ENCODE data around the gene MBNL2.

The MBNL2 gene

GRCh38 chr13:97387485-97387839 lies 165.3 kb downstream of the MBNL2 start:
- H3K27ac ChIP-seq, result no peak overlapping the region
- TF ChIP-seq, protein P1, sequence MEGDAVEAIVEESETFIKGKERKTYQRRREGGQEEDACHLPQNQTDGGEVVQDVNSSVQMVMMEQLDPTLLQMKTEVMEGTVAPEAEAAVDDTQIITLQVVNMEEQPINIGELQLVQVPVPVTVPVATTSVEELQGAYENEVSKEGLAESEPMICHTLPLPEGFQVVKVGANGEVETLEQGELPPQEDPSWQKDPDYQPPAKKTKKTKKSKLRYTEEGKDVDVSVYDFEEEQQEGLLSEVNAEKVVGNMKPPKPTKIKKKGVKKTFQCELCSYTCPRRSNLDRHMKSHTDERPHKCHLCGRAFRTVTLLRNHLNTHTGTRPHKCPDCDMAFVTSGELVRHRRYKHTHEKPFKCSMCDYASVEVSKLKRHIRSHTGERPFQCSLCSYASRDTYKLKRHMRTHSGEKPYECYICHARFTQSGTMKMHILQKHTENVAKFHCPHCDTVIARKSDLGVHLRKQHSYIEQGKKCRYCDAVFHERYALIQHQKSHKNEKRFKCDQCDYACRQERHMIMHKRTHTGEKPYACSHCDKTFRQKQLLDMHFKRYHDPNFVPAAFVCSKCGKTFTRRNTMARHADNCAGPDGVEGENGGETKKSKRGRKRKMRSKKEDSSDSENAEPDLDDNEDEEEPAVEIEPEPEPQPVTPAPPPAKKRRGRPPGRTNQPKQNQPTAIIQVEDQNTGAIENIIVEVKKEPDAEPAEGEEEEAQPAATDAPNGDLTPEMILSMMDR (conservative IDR thresholded peaks at IDR 0.05), result no peak

DNA sequence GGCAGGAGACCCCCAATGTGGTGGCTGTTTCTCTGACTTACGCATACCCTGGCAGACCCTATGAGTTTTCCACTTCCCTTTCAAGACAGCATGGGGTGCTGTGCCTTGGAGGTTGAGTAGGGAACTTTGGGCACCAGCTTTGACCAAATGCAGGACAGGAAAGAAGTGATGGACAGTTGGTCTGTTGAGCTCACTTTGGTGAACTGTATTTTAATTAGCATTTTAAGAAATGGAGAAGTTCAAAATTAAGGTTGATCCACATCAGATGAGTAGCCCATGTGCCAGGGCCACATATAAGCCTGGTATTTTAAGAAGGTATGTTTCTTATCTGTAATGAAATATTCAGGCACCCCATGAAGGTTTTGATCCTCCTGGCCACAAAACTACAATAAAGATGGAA lies 165.8 kb downstream of the MBNL2 start:
- TF ChIP-seq, protein P1 (conservative IDR thresholded peaks at IDR 0.05), result no peak
- no peak overlapping the region for H3K27ac ChIP-seq

DNA sequence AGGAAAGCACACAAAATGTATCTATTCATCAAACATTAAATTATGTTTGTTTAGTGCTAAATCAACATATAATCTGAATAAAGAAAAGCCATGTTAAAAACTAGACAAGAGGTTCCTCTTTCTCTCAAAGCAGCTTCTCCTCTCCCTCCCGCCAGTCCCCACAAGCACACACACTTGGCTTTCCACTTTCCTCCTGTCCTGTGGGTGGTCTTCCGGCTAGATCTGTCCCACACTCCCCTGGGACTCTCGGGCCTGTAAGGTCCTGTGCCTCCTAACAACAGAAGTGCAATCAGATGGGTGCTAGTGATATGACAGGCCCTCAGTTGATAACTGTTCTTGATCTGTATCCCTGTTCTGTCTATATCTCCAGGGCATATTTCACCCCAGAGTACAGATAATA lies 166.2 kb downstream of the MBNL2 start:
- TF ChIP-seq, protein P1 (conservative IDR thresholded peaks at IDR 0.05), result no peak
- H3K27ac ChIP-seq, result no peak overlapping the region

DNA sequence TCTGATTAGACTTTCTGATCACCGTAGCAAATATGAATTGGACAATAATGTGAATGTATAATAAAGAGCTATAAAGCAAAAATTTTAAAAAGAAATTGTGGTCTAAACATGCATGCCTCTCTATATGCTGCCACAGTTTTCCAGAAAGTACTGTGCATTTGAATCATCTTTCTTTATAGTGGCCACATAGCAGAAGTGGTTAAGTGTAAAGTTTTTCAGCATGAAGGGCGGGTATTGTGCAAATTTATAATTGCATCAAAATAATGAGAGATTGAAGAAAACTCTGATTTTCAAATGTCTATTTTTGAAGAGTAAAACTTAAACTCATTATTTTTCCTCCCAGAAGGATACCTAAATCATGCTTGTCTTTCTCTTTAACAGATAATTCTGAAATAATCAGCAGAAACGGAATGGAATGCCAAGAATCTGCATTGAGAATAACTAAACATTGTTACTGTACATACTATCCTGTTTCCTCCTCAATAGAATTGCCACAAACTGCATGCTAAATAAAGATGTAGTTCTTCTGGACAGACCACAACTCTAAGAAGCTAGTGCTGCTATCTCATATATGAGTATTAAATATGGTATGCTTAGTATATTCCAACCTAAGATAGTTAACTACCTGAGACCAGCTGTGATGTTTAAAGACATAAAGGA lies 168.9 kb downstream of the MBNL2 start:
- H3K27ac ChIP-seq, result no peak overlapping the region
- TF ChIP-seq, protein P1 (conservative IDR thresholded peaks at IDR 0.05), result no peak

- TF ChIP-seq, protein P1 (conservative IDR thresholded peaks at IDR 0.05), result no peak
- no peak overlapping the region for H3K27ac ChIP-seq
Observed at GRCh38 chr13:97392020-97392419, 169.9 kb downstream of the MBNL2 start.

DNA sequence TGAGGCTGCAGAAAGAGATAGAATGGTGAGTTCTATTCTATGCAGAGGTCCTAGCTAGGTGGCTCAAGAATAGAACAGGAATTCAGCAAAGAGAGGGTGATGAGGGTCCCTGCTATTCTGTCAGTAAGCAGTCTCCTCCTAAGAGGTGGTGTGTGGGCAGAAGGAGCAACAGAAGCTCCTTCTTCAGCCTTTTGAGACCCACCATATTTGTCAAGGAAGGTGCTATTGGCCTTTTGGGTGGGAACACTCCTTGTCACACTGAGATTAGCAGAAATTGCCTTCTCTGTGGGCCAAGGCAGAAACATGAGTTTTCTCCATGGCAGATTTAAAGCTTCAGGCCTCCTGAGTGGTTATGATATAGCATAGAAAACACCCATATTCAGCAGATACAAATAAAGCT lies 172.4 kb downstream of the MBNL2 start:
- TF ChIP-seq, protein P1 (conservative IDR thresholded peaks at IDR 0.05), result no peak
- no peak overlapping the region for H3K27ac ChIP-seq

DNA sequence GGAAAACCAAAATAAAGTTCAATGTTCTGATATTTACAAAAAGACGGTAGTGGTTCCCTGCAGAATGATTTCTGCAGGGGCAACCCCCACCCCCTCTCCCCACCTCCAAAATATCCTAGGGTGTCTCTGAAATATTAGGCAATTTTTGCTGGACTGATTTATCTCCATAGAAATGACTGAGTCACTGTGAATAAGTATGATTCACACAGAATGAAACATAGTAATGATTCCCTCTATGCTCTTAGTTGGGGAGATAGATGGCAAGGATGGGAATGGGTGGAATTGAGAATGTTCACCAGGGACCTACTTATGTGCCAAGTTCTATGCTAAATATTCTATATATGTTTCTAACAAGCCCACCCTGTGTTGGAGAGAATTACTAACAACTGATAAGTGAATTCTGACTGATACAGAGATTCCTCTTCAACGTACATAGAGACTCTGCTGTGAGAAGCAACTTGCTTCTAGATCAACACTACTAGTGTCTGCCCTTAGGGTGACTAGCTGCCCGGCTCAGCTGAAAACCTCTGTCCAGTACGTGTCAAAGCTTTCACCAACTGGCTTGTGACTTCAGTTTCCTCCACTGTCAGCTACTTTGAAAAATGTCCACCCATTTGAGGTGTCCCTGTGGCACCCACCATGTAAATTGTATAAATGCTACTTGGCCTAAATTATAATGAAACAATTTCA lies 173.5 kb downstream of the MBNL2 start:
- H3K27ac ChIP-seq, result no peak overlapping the region
- TF ChIP-seq, protein P1 (conservative IDR thresholded peaks at IDR 0.05), result no peak
